ENCODE measurements around the gene FOXL3.

Gene FOXL3

GRCh38 chr7:326273-326672 lies 36.3 kb downstream of the FOXL3 start:
- peak overlapping the region; percentile 81 for H3K27ac ChIP-seq
- no peak for TF ChIP-seq CTCF (conservative IDR thresholded peaks at IDR 0.05)

GRCh38 chr7:326809-327232 lies 36.9 kb downstream of the FOXL3 start:
- TF ChIP-seq CTCF (conservative IDR thresholded peaks at IDR 0.05) = no peak

GRCh38 chr7:327233-327931 lies 37.4 kb downstream of the FOXL3 start:
- TF ChIP-seq CTCF (conservative IDR thresholded peaks at IDR 0.05) = no peak
- H3K27ac ChIP-seq = peak overlapping the region; percentile 81

More at GRCh38 chr7:326809-327232, 36.9 kb downstream of the FOXL3 start:
- peak overlapping the region; percentile 81 for H3K27ac ChIP-seq

- TF ChIP-seq CTCF (conservative IDR thresholded peaks at IDR 0.05) = no peak
- peak overlapping the region; percentile 81 for H3K27ac ChIP-seq
Observed at GRCh38 chr7:327991-328702, 38.2 kb downstream of the FOXL3 start.

GRCh38 chr7:329691-330281 lies 39.8 kb downstream of the FOXL3 start:
- H3K27ac ChIP-seq = no peak overlapping the region
- no peak for TF ChIP-seq CTCF (conservative IDR thresholded peaks at IDR 0.05)

- no peak for TF ChIP-seq CTCF (conservative IDR thresholded peaks at IDR 0.05)
- no peak overlapping the region for H3K27ac ChIP-seq
Observed at GRCh38 chr7:330511-331230, 40.7 kb downstream of the FOXL3 start.

- no peak for TF ChIP-seq CTCF (conservative IDR thresholded peaks at IDR 0.05)
- peak overlapping the region; percentile 74 for H3K27ac ChIP-seq
Observed at GRCh38 chr7:332020-332517, 42.1 kb downstream of the FOXL3 start.
